HUES48 (cell line): ENCODE data around the gene OSBPL6.

Experiments used
- H3K27ac ChIP-seq: one replicate; pipeline ENCODE4 v1.7.0; 2013; ENCODE audit warnings: low read depth, low read length, inconsistent platforms
- H3K27me3 ChIP-seq: 2 replicates; pipeline ENCODE4 v1.6.1; 2013; ENCODE audit warnings: mild to moderate bottlenecking, low read length; ENCODE audit not compliant: control insufficient read depth, insufficient read depth
- H3K36me3 ChIP-seq: 2 replicates; pipeline ENCODE4 v1.6.1; 2013; ENCODE audit warnings: low read length; ENCODE audit not compliant: control insufficient read depth, insufficient read depth
- H3K4me1 ChIP-seq: 2 replicates; pipeline ENCODE4 v1.6.1; 2013; ENCODE audit warnings: mild to moderate bottlenecking, low read length; ENCODE audit not compliant: control insufficient read depth, insufficient read depth
- H3K4me3 ChIP-seq: 2 replicates; pipeline ENCODE4 v1.5.1; 2013; ENCODE audit warnings: mild to moderate bottlenecking, low read depth, low read length
- H3K9ac ChIP-seq: 2 replicates; pipeline ENCODE4 v1.6.1; 2013; ENCODE audit warnings: mild to moderate bottlenecking, low read depth, low read length, moderate library complexity
- H3K9me3 ChIP-seq: 2 replicates; pipeline ENCODE4 v1.6.1; 2013; ENCODE audit warnings: low read length; ENCODE audit not compliant: control insufficient read depth, insufficient read depth

The OSBPL6 gene

DNA sequence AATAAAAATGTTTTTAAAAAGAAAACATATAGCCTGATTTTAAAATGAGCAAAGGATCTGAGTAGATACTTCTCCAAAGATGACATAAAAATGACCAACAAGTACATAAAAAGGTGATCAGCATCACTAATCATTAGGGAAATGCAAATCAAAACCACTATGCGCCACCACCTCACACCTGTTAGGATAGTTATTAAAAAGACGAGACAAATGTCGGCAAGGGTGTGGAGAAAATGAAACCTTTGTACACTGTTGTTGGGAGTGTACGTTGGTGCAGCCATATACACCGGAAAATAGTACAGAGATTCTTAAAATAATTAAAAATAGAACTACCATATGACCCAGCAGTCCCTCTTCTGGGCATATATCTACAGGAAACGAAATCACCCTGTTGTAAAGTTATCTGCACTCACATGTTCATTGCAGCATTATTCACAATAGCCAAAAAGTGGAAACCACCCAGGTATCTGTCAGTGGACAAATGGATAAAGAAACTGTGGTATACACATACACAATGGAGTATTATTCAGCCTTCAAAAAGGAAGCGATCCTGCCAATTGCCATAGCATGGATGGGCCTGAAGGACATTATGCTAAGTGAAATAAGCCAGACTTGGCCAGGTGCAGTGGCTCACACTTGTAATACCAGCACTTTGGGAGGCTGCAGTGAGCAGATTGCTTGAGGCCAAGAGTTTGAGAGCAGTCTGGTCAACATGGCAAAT is 165.0 kb downstream of the OSBPL6 start:
- no peaks in the 10 kb centered on the region for H3K4me1 ChIP-seq
- H3K9me3 ChIP-seq: no peaks in the 10 kb centered on the region
- no peaks in the 10 kb centered on the region for H3K27me3 ChIP-seq
- no peak overlapping the region for H3K9ac ChIP-seq
- no peak overlapping the region for H3K4me3 ChIP-seq
- H3K36me3 ChIP-seq: peaks cover 5% of the 10 kb centered on the region; the same call in 1 of the 2 replicates
- no peak overlapping the region for H3K27ac ChIP-seq

DNA sequence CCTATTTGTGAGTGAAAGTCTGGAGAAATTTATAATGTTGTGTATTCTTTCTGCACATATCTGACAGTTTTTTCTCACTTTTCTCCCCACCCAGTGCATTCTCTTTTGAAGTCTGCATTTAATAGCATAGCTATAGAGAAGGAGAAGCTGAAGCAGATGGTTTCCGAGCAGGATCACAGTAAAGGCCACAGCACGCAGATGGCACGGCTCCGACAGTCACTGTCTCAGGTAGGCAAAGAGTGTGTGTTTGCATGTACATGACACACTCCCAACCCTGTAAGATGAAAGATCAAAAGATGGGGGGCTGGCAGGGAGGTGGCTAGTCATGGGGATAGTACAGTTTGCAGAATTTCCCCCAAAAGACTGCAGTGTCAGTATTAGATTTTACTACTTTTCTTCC is 167.3 kb downstream of the OSBPL6 start:
- Histone ChIP-seq H3K4me1 (no peaks in the 10 kb centered on the region), H3K9ac (no peak overlapping the region), H3K27me3 (no peaks in the 10 kb centered on the region), H3K36me3 (peaks cover 5% of the 10 kb centered on the region; the same call in 1 of the 2 replicates), H3K9me3 (no peaks in the 10 kb centered on the region), H3K4me3 (no peak overlapping the region), H3K27ac (no peak overlapping the region)

DNA sequence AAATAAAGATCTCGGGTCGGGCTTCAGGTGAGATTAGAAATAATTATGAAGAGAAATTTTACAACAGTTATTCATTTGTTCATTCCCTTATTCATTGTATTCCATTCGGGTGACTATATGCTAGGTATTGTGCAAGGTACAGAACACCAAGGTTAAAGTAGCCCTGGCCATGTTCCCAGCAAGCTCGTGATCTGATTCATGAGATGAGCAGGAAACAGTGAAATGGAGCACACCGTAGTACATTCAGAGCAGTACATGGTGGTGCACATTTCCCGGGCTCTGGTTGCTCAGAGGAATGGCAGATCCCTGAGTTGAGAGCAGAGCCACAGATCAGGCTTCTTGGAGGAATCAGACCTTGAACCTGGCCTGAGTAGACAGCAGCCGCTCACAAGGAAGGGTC is 168.9 kb downstream of the OSBPL6 start:
- no peaks in the 10 kb centered on the region for H3K27me3 ChIP-seq
- H3K4me1 ChIP-seq: no peaks in the 10 kb centered on the region
- no peak overlapping the region for H3K4me3 ChIP-seq
- no peak overlapping the region for H3K27ac ChIP-seq
- no peak overlapping the region for H3K9ac ChIP-seq
- H3K36me3 ChIP-seq: peaks cover 5% of the 10 kb centered on the region; the same call in 1 of the 2 replicates
- no peaks in the 10 kb centered on the region for H3K9me3 ChIP-seq

DNA sequence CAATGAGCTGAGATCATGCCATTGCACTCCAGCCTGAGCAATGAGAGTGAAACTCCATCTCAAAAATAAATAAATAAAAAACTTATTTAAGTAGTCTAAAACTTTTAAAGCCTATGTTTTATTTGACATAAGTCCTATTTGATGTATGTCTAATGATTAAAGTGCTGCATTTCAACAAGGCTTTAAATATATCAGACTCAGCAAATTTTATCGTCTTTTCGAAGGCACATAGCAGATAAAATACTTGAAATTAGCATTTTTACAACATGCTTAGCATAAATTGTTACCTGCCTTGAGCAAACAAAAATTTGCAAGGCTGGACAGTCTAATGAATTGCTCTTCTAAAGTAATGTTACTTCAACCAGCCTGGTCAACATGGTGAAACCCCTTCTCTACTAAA is 170.8 kb downstream of the OSBPL6 start:
- no peaks in the 10 kb centered on the region for H3K9me3 ChIP-seq
- no peak overlapping the region for H3K27ac ChIP-seq
- peaks cover 5% of the 10 kb centered on the region; the same call in 1 of the 2 replicates for H3K36me3 ChIP-seq
- H3K4me3 ChIP-seq: no peak overlapping the region
- H3K4me1 ChIP-seq: no peaks in the 10 kb centered on the region
- no peak overlapping the region for H3K9ac ChIP-seq
- H3K27me3 ChIP-seq: no peaks in the 10 kb centered on the region

DNA sequence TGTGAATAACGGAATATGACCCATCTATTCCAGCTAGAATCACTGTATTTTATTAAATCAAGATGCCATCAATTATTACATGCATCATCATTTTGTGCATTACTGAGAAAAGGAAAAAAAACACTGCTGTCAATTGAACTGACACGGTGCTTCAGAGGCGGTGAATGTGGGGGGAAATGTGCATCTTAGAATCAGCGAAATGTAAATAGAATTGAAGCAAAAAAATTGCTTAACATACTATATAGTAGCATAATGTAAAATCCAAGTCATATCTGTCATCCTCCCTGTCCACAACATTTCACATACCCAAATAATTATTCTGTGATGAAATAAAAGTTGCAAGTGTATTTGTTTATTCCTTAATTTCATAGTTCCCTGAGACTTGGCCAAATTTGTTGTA is 172.1 kb downstream of the OSBPL6 start:
- Histone ChIP-seq H3K4me3 (no peak overlapping the region), H3K27ac (no peak overlapping the region), H3K4me1 (no peaks in the 10 kb centered on the region), H3K27me3 (no peaks in the 10 kb centered on the region), H3K36me3 (peaks cover 5% of the 10 kb centered on the region; the same call in 1 of the 2 replicates), H3K9me3 (no peaks in the 10 kb centered on the region), H3K9ac (no peak overlapping the region)

DNA sequence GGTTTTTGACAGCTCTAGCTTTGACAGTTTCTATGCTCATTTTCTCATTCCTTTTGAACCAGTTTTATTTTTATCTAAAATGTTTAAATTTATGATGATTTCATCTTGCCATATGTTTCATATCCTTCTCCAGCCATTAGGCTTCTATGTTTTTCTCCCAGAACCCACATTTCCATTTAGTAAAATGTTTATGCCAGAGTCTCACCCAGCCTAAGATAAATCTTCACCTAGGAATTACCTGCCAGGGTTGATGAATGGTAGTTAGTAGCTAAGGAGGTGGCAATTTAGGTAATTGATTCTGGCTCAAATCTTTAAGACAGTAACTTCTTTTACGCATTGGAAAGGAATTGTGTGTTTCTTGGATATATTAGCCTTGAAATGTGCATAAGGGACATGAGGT is 173.0 kb downstream of the OSBPL6 start:
- Histone ChIP-seq H3K9ac (no peak overlapping the region), H3K36me3 (peaks cover 4% of the 10 kb centered on the region; the same call in 1 of the 2 replicates), H3K27ac (no peak overlapping the region), H3K9me3 (no peaks in the 10 kb centered on the region), H3K27me3 (no peaks in the 10 kb centered on the region), H3K4me1 (no peaks in the 10 kb centered on the region), H3K4me3 (no peak overlapping the region)

DNA sequence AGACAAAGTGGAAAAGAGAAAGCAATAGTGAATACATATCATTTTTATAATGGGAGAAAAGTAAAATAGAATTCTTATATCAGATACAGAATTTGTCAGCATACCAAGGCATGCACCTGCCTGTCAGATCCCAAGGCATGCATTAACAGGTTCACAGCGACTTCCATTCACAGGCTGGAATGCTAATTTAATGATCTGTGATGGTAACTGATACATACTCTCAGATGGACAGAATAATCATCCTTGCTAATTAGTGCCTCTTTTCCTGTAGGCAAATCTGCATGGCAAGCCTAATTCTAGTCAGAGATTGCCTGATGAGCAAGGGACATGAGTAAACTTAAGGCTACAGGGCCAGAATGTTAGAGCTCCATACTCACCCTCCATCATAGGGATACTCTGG is 180.6 kb downstream of the OSBPL6 start:
- H3K4me1 ChIP-seq: no peaks in the 10 kb centered on the region
- H3K27ac ChIP-seq: no peak overlapping the region
- no peaks in the 10 kb centered on the region for H3K36me3 ChIP-seq
- H3K9me3 ChIP-seq: no peaks in the 10 kb centered on the region
- no peak overlapping the region for H3K4me3 ChIP-seq
- no peak overlapping the region for H3K9ac ChIP-seq
- H3K27me3 ChIP-seq: no peaks in the 10 kb centered on the region

DNA sequence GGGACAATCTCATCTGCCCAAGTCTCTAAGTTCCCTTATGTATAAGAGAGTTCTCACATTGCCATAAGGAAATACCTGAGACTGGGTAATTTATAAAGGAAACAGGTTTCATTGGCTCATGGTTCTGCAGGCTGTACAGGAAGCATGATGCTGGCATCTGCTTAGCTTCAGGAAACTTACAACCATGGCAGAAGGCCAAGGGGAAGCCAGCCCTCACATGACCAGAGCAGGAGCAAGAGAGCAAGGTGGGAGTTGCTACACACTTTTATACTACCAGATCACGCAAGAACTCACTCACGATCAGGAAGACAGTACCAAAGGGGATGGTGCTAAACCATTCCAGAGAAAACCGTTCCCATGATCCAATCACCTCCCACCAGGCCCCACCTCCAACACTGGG is 182.7 kb downstream of the OSBPL6 start:
- Histone ChIP-seq H3K36me3 (no peaks in the 10 kb centered on the region), H3K9me3 (no peaks in the 10 kb centered on the region), H3K27ac (no peak overlapping the region), H3K4me1 (no peaks in the 10 kb centered on the region), H3K4me3 (no peak overlapping the region), H3K27me3 (no peaks in the 10 kb centered on the region), H3K9ac (no peak overlapping the region)

DNA sequence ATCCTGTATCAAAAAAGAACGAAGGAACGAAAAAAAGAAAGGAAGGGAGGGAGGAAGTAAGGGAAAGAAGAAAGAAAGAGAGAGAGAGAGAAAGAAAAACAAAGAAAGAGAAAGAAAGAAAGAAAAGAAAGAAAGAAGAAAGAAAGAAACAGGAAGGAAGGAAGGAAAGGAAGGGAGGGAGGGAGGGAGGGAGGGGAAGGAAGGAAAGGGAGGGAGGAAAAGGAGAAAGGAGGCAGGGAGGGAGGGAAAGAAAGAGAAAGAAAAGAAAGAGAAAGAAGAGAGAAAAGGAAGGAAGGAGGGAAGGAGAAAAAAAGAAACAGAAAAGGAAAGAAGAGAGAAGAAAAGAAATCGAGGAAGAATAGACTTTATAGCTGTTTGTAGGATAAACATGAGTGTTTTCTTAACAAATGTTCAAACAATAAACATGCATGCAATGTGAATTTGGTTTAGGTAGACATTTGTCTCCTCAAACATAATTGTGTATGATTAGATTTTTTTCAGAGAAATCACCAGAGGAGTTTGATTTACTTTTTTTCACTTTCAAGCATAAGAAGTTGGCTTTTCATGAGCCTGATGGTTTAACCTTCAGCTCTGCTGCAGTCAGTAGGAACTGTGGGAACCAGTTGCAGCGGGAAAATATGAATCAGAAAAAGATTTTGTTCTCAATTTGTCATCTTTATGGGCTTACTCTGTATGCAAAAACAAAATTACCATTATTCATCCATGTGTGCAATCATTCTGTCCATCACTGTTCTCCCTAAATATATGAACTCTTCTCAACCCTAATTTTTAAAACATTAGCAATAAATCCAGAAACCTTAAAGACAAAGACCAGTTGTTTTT is 185.1 kb downstream of the OSBPL6 start:
- Histone ChIP-seq H3K27me3 (no peaks in the 10 kb centered on the region), H3K4me3 (no peak overlapping the region), H3K36me3 (no peaks in the 10 kb centered on the region), H3K27ac (no peak overlapping the region), H3K9me3 (no peaks in the 10 kb centered on the region), H3K9ac (no peak overlapping the region), H3K4me1 (peaks cover 4% of the 10 kb centered on the region; the same call in 1 of the 2 replicates)

DNA sequence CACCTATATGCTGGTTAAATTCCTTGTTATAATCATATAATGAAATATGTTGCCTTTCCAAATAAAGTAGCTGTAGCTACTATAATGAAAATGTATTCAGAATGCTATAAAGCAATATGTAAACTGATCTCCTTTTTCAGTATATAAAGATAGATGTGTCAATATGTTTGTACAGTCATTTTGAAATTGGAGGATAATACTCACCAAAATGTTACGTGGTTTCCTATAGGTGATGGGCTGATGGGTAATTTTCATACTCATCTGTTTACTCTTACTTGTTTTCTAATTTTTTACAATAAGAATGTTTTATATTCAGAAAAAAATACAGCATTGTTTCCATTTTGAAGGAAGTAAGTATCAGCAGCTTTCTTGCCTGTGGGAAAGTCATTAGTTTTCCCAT is 186.5 kb downstream of the OSBPL6 start:
- H3K9ac ChIP-seq: no peak overlapping the region
- H3K4me3 ChIP-seq: no peak overlapping the region
- H3K27me3 ChIP-seq: no peaks in the 10 kb centered on the region
- no peaks in the 10 kb centered on the region for H3K9me3 ChIP-seq
- H3K36me3 ChIP-seq: 0 out of 2 replicates have a peak, but pooled peaks cover 2% of the 10 kb centered on the region
- H3K4me1 ChIP-seq: peaks cover 6% of the 10 kb centered on the region; the same call in 1 of the 2 replicates
- H3K27ac ChIP-seq: no peak overlapping the region

DNA sequence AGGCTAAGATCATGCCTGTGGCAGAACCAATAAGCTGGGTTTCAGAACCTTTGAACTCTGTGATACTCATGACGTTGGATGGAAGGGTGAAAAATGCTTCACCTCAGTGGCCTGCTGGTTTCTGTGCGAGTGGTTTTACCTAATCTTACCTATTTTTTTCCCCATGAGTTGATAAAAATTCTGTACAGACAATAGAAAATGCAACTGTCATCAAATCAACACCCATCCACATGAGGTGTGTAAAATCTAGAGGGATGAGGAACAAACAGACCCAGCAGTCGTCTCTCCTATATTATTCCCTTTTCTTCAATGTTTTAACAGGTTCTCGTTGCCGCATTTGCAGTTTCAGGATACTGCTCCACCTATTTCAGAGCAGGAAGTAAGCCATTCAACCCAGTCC is 189.4 kb downstream of the OSBPL6 start:
- H3K9me3 ChIP-seq: no peaks in the 10 kb centered on the region
- no peaks in the 10 kb centered on the region for H3K27me3 ChIP-seq
- H3K9ac ChIP-seq: no peak overlapping the region
- peaks cover 6% of the 10 kb centered on the region; the same call in 1 of the 2 replicates for H3K4me1 ChIP-seq
- H3K36me3 ChIP-seq: 0 out of 2 replicates have a peak, but pooled peaks cover 2% of the 10 kb centered on the region
- H3K4me3 ChIP-seq: no peak overlapping the region
- no peak overlapping the region for H3K27ac ChIP-seq
